Mucosa of rectum (tissue), 2 donors: ENCODE data around the gene RPAP3.

ENCODE experiments used
- H3K27ac ChIP-seq, 2 donors: one replicate each; pipeline ENCODE4 v1.7.0; 2013; ENCODE audit warnings: inconsistent platforms in 2 of 2, low read depth in 2 of 2, low read length in 2 of 2
- H3K27me3 ChIP-seq, 2 donors: one replicate each; pipeline ENCODE4 v1.7.0; 2013; ENCODE audit warnings: low read length in 2 of 2; ENCODE audit not compliant: control insufficient read depth in 2 of 2, insufficient read depth in 2 of 2
- H3K36me3 ChIP-seq, 2 donors: one replicate each; pipeline ENCODE4 v1.7.0; 2013; ENCODE audit warnings: low read length in 2 of 2; ENCODE audit not compliant: control insufficient read depth in 2 of 2, insufficient read depth in 2 of 2
- H3K4me1 ChIP-seq, 2 donors: one replicate each; pipeline ENCODE4 v1.7.0; 2013; ENCODE audit warnings: low read length in 2 of 2, mild to moderate bottlenecking in 1 of 2; ENCODE audit not compliant: control insufficient read depth in 2 of 2, insufficient read depth in 2 of 2
- H3K4me3 ChIP-seq, 2 donors: one replicate each; pipeline ENCODE4 v1.7.0; 2013; ENCODE audit warnings: low read length in 2 of 2
- H3K9ac ChIP-seq, 2 donors: one replicate each; pipeline ENCODE4 v1.7.0; 2013; ENCODE audit warnings: low read length in 2 of 2, low read depth in 1 of 2, mild to moderate bottlenecking in 1 of 2
- H3K9me3 ChIP-seq, 2 donors: one replicate each; pipeline ENCODE4 v1.7.0; 2013; ENCODE audit warnings: low read length in 2 of 2; ENCODE audit not compliant: control insufficient read depth in 2 of 2
- donor health status: healthy.
- donor health status: Normal muscosa, but diverticular disease.

Gene RPAP3

GRCh38 chr12:47743311-47743860 is 37.6 kb upstream of the RPAP3 start:
- Histone ChIP-seq H3K9ac (no peak overlapping the region), H3K4me3 (no peak overlapping the region), H3K27me3 (no peaks in the 10 kb centered on the region), H3K9me3 (no peaks in the 10 kb centered on the region), H3K36me3 (no peaks in the 10 kb centered on the region), H3K4me1 (peaks cover 18 to 20% of the 10 kb centered on the region in 2 donors), H3K27ac (no peak overlapping the region)

GRCh38 chr12:47742253-47742825 is 36.5 kb upstream of the RPAP3 start:
- no peak overlapping the region for H3K9ac ChIP-seq
- H3K27me3 ChIP-seq: no peaks in the 10 kb centered on the region
- no peak overlapping the region for H3K27ac ChIP-seq
- no peak overlapping the region for H3K4me3 ChIP-seq
- no peaks in the 10 kb centered on the region for H3K9me3 ChIP-seq
- H3K36me3 ChIP-seq: no peaks in the 10 kb centered on the region
- peaks cover 18 to 20% of the 10 kb centered on the region in 2 donors for H3K4me1 ChIP-seq

- H3K27me3 ChIP-seq: no peaks in the 10 kb centered on the region
- peaks cover 23 to 26% of the 10 kb centered on the region in 2 donors for H3K4me1 ChIP-seq
- H3K4me3 ChIP-seq: no peak overlapping the region
- no peak overlapping the region for H3K9ac ChIP-seq
- no peaks in the 10 kb centered on the region for H3K36me3 ChIP-seq
- no peaks in the 10 kb centered on the region for H3K9me3 ChIP-seq
- peak overlapping the region; percentile 10 to 70 for H3K27ac ChIP-seq
Measured at GRCh38 chr12:47741340-47741703, 35.5 kb upstream of the RPAP3 start.

GRCh38 chr12:47740606-47741339 is 34.9 kb upstream of the RPAP3 start:
- Histone ChIP-seq H3K36me3 (no peaks in the 10 kb centered on the region), H3K27ac (peak overlapping the region; percentile 10 to 70), H3K9ac (no peak overlapping the region), H3K4me1 (peaks cover 29 to 31% of the 10 kb centered on the region in 2 donors), H3K9me3 (no peaks in the 10 kb centered on the region), H3K27me3 (no peaks in the 10 kb centered on the region), H3K4me3 (no peak overlapping the region)

GRCh38 chr12:47739979-47740378 is 34.1 kb upstream of the RPAP3 start:
- H3K36me3 ChIP-seq: no peaks in the 10 kb centered on the region
- H3K27me3 ChIP-seq: no peaks in the 10 kb centered on the region
- H3K9ac ChIP-seq: no peak overlapping the region
- peak overlapping the region in 1 of 2 donors; percentile 65 for H3K27ac ChIP-seq
- no peaks in the 10 kb centered on the region for H3K9me3 ChIP-seq
- peaks cover 32 to 33% of the 10 kb centered on the region in 2 donors for H3K4me1 ChIP-seq
- no peak overlapping the region for H3K4me3 ChIP-seq

GRCh38 chr12:47739297-47739696 is 33.5 kb upstream of the RPAP3 start:
- no peak overlapping the region for H3K27ac ChIP-seq
- no peak overlapping the region for H3K9ac ChIP-seq

GRCh38 chr12:47737936-47738594 is 32.2 kb upstream of the RPAP3 start:
- H3K36me3 ChIP-seq: no peaks in the 10 kb centered on the region
- no peak overlapping the region for H3K4me3 ChIP-seq
- peak overlapping the region; percentile 61 to 72 for H3K27ac ChIP-seq
- H3K27me3 ChIP-seq: no peaks in the 10 kb centered on the region
- no peaks in the 10 kb centered on the region for H3K9me3 ChIP-seq
- peaks cover 31 to 34% of the 10 kb centered on the region in 2 donors for H3K4me1 ChIP-seq
- H3K9ac ChIP-seq: no peak overlapping the region

More at GRCh38 chr12:47739297-47739696, 33.5 kb upstream of the RPAP3 start:
- Histone ChIP-seq H3K4me1 (peaks cover 34 to 36% of the 10 kb centered on the region in 2 donors), H3K36me3 (no peaks in the 10 kb centered on the region), H3K9me3 (no peaks in the 10 kb centered on the region), H3K27me3 (no peaks in the 10 kb centered on the region), H3K4me3 (no peak overlapping the region)

- Histone ChIP-seq H3K27ac (peak overlapping the region; percentile 61 to 72), H3K9me3 (no peaks in the 10 kb centered on the region), H3K4me3 (peak overlapping the region in 1 of 2 donors; percentile 20), H3K4me1 (peaks cover 31 to 34% of the 10 kb centered on the region in 2 donors), H3K9ac (peak overlapping the region in 1 of 2 donors; percentile 23), H3K36me3 (no peaks in the 10 kb centered on the region), H3K27me3 (no peaks in the 10 kb centered on the region)
Measured at GRCh38 chr12:47736877-47737676, 31.2 kb upstream of the RPAP3 start.

GRCh38 chr12:47736216-47736615 is 30.4 kb upstream of the RPAP3 start:
- H3K4me3 ChIP-seq: no peak overlapping the region
- peak overlapping the region in 1 of 2 donors; percentile 23 for H3K9ac ChIP-seq
- H3K4me1 ChIP-seq: peaks cover 28 to 29% of the 10 kb centered on the region in 2 donors

More at GRCh38 chr12:47736216-47736615, 30.4 kb upstream of the RPAP3 start:
- Histone ChIP-seq H3K27ac (peak overlapping the region; percentile 61 to 72), H3K9me3 (no peaks in the 10 kb centered on the region), H3K36me3 (no peaks in the 10 kb centered on the region), H3K27me3 (no peaks in the 10 kb centered on the region)
